Measurements from ENCODE around the gene SLAMF1.

- TF ChIP-seq CTCF (IDR thresholded peaks at IDR 0.05) (no peak), POLR2A (IDR thresholded peaks at IDR 0.05) (no peak)
These were observed 1.3 kb downstream of the SLAMF1 start for GRCh38 chr1:160645386-160646130.

All from thyroid gland (tissue), 4 donors.